GM12878 (cell line): ENCODE results near the gene KCNA3. TPM values are rescaled to one million over a fixed set of nuclear protein-coding genes. Genes with fewer than 3 reads are reported as not detected.

Experiments
- ASH2L ChIP-seq: fragments of 300-600, 200-600 bp; sonication (generic); IDR thresholded peaks from 2 replicates; pipeline ENCODE4 v1.6.1; 2017; ENCODE audit warnings: low read depth, mild to moderate bottlenecking, borderline replicate concordance
- BHLHE40 ChIP-seq, 2 experiments: fragments of 450-650 bp in 1 of 2; IDR thresholded peaks; 2 replicates each; pipeline ENCODE4 v1.6.1; 2011 to 2017; ENCODE audit warnings: low read depth in 2 of 2, borderline replicate concordance in 1 of 2, improper control_type of control experiment in 1 of 2, low read length in 1 of 2, mild to moderate bottlenecking in 1 of 2
- CEBPB ChIP-seq, 2 experiments: fragments of 150-350 bp in 1 of 2; IDR thresholded peaks; 2 replicates each; pipeline ENCODE4 v1.6.1; 2012 to 2014; ENCODE audit warnings: low read depth in 2 of 2, low read length in 2 of 2, borderline replicate concordance in 1 of 2, inconsistent platforms in 1 of 2
- CHD4 ChIP-seq: fragments of 200-600 bp; sonication (generic); IDR thresholded peaks from 2 replicates; pipeline ENCODE4 v1.6.1; 2016; ENCODE audit warnings: mild to moderate bottlenecking
- CREB1 ChIP-seq: IDR thresholded peaks from 2 replicates; pipeline ENCODE4 v1.6.1; 2012; ENCODE audit warnings: low read depth, mild to moderate bottlenecking, inconsistent platforms
- CREM ChIP-seq: IDR thresholded peaks from 2 replicates; pipeline ENCODE4 v1.6.1; 2014; ENCODE audit warnings: antibody characterized with exemption, low read depth
- E2F4 ChIP-seq: IDR thresholded peaks from 2 replicates; pipeline ENCODE4 v1.6.1; 2012; ENCODE audit warnings: low read depth, low read length, improper control_type of control experiment
- FOXM1 ChIP-seq: IDR thresholded peaks from 2 replicates; pipeline ENCODE4 v1.6.1; 2012; ENCODE audit warnings: low read depth, mild to moderate bottlenecking, inconsistent platforms, low read length, moderate library complexity
- LARP7 ChIP-seq: fragments of 450-650 bp; IDR thresholded peaks from 2 replicates; pipeline ENCODE4 v1.6.1; 2017; ENCODE audit warnings: mild to moderate bottlenecking
- NBN ChIP-seq: fragments of 450-650 bp; IDR thresholded peaks from 2 replicates; pipeline ENCODE4 v1.6.1; 2016
- RAD51 ChIP-seq: fragments of 450-650 bp; IDR thresholded peaks from 2 replicates; pipeline ENCODE4 v1.6.1; 2016; ENCODE audit warnings: moderate library complexity, mild to moderate bottlenecking, inconsistent platforms
- RCOR1 ChIP-seq: conservative IDR thresholded peaks from 2 replicates; pipeline ENCODE4 v1.6.1; 2012; ENCODE audit warnings: low read depth, low read length, improper control_type of control experiment
- RELB ChIP-seq: fragments of 450-650 bp; IDR thresholded peaks from 2 replicates; pipeline ENCODE4 v1.6.1; 2017; ENCODE audit warnings: low read depth, mild to moderate bottlenecking, moderate library complexity
- SKIL ChIP-seq: fragments of 450-650 bp; IDR thresholded peaks from 2 replicates; pipeline ENCODE4 v1.6.1; 2017; ENCODE audit warnings: mild to moderate bottlenecking, low read depth, inconsistent platforms; ENCODE audit not compliant: poor library complexity, severe bottlenecking
- SPI1 ChIP-seq: IDR thresholded peaks from 2 replicates; pipeline ENCODE4 v1.6.1; 2011; ENCODE audit warnings: low read depth, mild to moderate bottlenecking, low read length, moderate library complexity, borderline replicate concordance; ENCODE audit not compliant: insufficient read depth
- TCF3 ChIP-seq: IDR thresholded peaks from 2 replicates; pipeline ENCODE4 v1.6.1; 2012; ENCODE audit warnings: low read depth, mild to moderate bottlenecking, low read length, borderline replicate concordance; ENCODE audit not compliant: insufficient read depth
- YY1 ChIP-seq: IDR thresholded peaks from 2 replicates; pipeline ENCODE4 v1.6.1; 2011; ENCODE audit warnings: low read depth, mild to moderate bottlenecking, low read length
- ZNF207 ChIP-seq: fragments of 450-650 bp; IDR thresholded peaks from 2 replicates; pipeline ENCODE4 v1.6.1; 2014; ENCODE audit warnings: antibody characterized with exemption, mild to moderate bottlenecking, borderline replicate concordance
- ZNF687 ChIP-seq: fragments of 450-650 bp; IDR thresholded peaks from 2 replicates; pipeline ENCODE4 v1.6.1; 2017; ENCODE audit warnings: mild to moderate bottlenecking, moderate library complexity
- polyA plus RNA-seq, 11 experiments: library from polyadenylated mRNA; depleted of rRNA in 4 of 11; unstranded in 6 of 11; stranded (reverse) in 5 of 11; fragments of >200 nt; fragmentation: Nextera tagmentation in 4 of 11; fragmentation: Illumina TruSeq in 1 of 11; extraction: Ambion mirVana in 4 of 11; extraction: Trizol in 1 of 11; gene quantifications; 1 replicate in 1 of 11; 2 replicates in 10 of 11; pipeline versions ENCODE4 v1.2.1 to v1.2.3, GENCODE V29; 2011 to 2016; ENCODE audit warnings: inconsistent platforms in 2 of 11, missing spikeins in 2 of 11, low read depth in 1 of 11
- total RNA-seq, 4 experiments: library from RNA; depleted of rRNA in 3 of 4; stranded (reverse); fragments of >200 nt in 3 of 4; fragmentation: Illumina TruSeq in 1 of 4; extraction: Trizol in 1 of 4; gene quantifications; 2 replicates each; pipeline versions ENCODE4 v1.2.1 to v1.2.3, GENCODE V29; 2013 to 2021

The KCNA3 gene
- total and polyA plus RNA-seq, 10 of the 15 experiments (the other 5 are each of a cell fraction or from before 2014, with no cell fraction given), result 0.10 to 3.3 (median 1.7) TPM

GRCh38 chr1:110630839-110631663, 43.7 kb downstream of the KCNA3 start (continued):
- TF ChIP-seq ZNF687 (no peak), FOXM1 (peak; percentile 38; the same call in 1 of the 2 replicates), RAD51 (no peak), ASH2L (no peak), CEBPB (IDR thresholded peaks at IDR 0.05; ENCODE audit: borderline replicate concordance in 1 of 2, low read depth in 2 of 2, low read length in 2 of 2) (no peak), RELB (no peak), NBN (0 out of 2 replicates have a peak, but pooled peaks have one; percentile 45), YY1 (peak; percentile 59), ZNF207 (no peak), CREB1 (peak; percentile 35; the same call in 1 of the 2 replicates), TCF3 (no peak), SPI1 (peak; percentile 62), LARP7 (no peak), E2F4 (no peak), RCOR1 (no peak), CHD4 (no peak), BHLHE40 (IDR thresholded peaks at IDR 0.05; ENCODE audit: borderline replicate concordance in 1 of 2, low read depth in 2 of 2, low read length in 1 of 2) (peak; percentile 29 to 40; a peak in 1 of 4 replicates), SKIL (no peak), CREM (no peak)
